HG03521 (cell line): ENCODE measurements around the gene SSR3.

Experiments used
- ATAC-seq: cut with Tn5 transposase; IDR thresholded peaks from one replicate; pipeline ENCODE4 v1.9.1; 2021; ENCODE audit warnings: mild to moderate bottlenecking, moderate library complexity; ENCODE audit not compliant: unreplicated experiment

The SSR3 gene

GRCh38 chr3:156539051-156539450 is 15.9 kb downstream of the SSR3 start:
- ATAC-seq = no peak

- no peak for ATAC-seq
These were observed 18.2 kb downstream of the SSR3 start for GRCh38 chr3:156536524-156537316.

DNA sequence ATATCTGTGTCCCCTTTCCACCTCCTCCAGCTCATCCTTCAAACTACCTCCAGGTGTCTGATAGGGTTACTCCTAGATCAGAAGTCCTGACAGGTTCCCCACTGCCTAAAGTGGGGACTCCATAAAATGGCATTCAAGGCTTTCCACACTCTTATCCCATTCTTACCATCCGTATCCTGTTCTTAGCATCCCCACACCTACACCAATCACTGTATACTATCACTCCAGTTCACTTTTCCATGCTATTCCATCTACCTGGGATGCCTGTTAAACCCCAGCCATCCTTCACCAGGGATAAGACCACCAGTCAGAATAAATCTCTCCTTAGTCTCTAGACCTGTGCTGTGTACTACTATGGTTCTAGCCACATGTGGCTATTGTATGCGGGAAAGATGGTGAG is 19.1 kb downstream of the SSR3 start:
- ATAC-seq = no peak

DNA sequence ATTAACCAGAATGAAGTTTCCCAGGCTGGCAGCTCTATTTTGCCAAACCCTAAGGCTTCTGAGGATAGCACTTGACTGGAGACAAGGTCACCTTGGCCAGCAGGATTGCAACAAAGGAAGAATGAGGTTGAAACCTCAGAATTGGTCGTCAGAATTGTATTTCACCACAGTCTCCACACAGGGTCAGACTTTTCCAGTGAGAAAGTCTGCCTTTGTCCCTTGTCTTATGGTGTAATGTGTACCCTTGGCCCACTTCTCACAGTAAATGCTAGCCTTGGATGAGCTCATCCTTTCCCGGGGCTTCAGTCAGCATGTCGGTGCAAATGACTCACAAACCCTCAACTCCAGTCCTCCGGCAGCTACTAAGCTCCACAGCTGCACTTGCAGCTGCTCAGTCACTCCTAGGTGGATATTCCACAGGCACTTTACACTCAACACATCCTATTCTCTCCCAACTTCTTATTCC is 19.7 kb downstream of the SSR3 start:
- ATAC-seq = no peak

GRCh38 chr3:156533205-156533604 is 21.7 kb downstream of the SSR3 start:
- no peak for ATAC-seq

GRCh38 chr3:156532730-156533129 is 22.2 kb downstream of the SSR3 start:
- no peak for ATAC-seq

- no peak for ATAC-seq
These were observed 23.9 kb downstream of the SSR3 start for GRCh38 chr3:156530980-156531379.

DNA sequence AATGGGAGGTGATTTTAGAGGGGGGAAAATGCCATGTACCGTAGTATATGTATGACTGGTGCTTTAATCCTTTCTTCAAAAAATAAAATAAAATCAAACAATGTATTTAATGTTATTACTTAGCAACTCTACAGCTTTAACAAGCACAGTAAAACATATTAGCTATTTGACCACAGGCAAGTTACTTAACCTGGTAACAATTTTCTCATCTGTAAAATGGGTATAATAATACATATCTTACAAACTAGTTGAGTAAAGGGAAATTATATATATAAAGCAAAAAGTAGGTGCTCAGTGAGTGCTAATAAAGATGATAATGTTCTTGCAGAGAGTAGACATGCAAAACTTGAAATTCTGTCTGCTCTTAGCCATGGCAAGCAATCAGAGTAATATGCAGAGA is 27.9 kb downstream of the SSR3 start:
- ATAC-seq = no peak

DNA sequence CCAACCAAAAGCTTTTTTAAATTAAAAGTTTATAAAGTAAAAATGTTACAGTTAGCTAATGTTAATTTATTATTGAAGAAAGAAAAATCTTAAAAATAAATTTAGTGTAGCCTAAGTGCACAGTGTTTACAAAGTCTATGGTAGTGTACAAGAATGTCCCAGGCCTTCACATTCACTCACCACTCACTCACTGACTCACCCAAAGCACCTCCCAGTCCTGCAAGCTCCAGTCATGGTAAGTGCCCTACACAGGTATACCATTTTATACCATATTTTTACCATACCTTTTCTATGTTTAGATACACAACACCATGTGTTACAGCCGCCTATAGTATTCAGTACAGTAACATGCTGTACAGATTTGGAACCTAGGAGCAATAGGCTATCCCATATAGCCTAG is 29.1 kb downstream of the SSR3 start:
- no peak for ATAC-seq

DNA sequence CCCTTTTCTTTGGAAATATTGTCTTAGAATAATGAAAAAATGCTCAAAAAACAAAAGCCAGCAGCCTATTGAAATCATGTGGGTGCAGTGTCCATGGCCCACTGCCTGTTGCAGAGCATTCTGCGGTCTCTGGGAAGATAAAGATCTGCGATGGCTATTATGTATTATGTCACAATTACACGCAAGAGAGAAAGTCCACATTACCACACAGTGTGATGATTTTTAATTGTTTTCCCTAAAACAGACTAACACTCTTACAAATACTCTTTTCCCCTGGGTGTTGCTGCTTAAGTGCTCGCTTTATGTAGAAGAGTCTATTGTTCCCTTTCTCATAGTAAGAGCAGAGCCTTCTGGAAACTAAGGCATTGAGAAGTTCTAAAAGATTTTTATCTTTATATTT is 32.2 kb downstream of the SSR3 start:
- ATAC-seq = no peak

DNA sequence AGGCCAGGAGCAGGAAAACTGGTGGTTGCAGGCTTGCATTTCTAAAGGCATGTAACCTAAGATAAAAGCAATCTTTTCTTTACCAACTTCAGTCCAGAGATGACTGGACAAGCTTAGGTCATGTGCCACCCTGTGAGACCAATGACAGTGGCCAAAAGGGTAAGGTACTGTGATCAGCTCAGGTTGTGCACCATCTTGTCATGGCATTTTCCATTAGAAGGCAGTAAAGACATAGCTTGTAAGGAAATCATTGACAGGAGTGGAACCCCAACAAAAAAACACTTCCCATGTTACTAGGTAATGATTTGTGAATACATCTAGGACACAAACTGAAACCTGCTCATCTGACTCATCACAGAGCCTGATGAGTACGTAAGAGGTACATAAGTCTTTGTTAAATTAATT is 35.2 kb downstream of the SSR3 start:
- ATAC-seq = peak; percentile 74

GRCh38 chr3:156518726-156519125 is 36.2 kb downstream of the SSR3 start:
- ATAC-seq = no peak

DNA sequence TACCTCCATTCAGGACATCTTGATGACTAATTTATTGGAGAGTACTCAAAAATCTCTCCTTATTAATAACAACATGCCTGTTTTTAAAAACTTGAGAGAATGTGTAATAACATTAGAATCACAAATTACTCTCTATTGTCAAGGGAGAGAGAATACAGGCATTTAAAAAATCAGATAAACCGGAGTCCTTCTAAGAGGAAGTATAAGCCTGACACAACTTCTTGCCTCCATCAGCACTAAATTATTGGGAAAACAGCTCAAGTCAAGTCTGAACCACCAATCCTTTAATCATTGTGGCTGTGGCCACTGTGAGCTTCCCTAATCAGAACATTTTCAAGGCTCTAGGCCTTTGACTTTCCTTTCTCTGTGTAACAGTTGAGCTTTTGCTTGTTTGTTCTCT is 38.0 kb downstream of the SSR3 start:
- ATAC-seq = no peak

DNA sequence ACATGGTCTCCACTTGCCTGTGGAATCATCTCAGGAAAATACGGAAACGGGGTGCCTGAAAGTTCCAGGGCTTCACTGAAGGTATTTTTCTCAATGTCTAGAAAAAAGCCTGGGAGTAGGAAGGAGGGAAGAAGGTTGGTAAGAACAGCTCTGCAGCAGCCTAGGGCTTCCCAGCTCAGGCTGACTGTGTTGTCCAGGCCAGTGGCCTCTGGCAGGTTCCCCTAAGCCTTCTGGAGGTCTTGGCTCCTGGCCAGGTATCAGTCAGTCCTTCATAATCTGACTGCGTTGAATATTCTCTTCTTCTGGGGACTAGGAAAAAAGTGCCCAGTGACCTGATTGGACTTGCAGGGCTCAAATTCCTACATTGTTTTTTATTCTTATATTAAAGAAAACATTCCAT is 38.6 kb downstream of the SSR3 start:
- ATAC-seq = no peak

DNA sequence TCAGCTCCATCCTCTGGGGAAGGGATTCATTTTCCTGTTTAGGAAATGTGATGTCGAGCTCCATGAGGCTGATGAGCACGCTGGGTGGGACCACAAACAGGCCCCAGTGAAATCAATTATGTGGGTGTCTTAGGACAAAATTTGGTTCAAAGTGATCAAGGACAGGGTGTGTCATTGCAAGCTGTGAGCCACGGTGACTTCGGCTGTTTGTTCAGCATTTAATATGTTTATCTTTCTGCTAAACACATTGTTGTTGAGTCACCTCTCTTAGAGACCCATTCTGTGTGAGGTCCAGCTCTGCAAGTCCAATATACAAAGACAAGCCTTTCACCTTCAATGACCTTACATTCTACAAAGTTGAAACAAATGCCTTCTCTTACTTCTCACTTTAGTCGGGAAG is 41.3 kb downstream of the SSR3 start:
- ATAC-seq = no peak

GRCh38 chr3:156511987-156512677 is 42.8 kb downstream of the SSR3 start:
- no peak for ATAC-seq

GRCh38 chr3:156509189-156510174 is 45.4 kb downstream of the SSR3 start:
- ATAC-seq = no peak

DNA sequence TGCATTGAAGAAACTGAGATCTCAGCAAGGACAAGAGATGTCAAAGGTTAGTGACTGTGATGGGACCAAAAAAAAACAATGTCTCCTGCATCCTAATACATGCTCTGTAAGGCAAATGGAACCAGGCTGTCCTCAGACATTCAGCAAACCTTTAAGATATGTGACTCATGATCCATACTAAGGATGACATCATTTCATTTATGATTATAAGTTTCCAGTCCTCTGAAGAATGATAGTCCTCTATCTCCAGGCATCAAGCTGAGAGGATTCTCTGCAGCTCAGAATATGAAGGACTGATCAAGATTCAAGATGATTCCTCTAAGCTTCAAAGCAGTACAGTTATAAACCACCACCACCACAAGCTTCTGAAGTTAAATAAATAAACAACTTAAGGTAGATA is 47.6 kb downstream of the SSR3 start:
- no peak for ATAC-seq

- no peak for ATAC-seq
These were observed 56.6 kb downstream of the SSR3 start for GRCh38 chr3:156498307-156498706.

DNA sequence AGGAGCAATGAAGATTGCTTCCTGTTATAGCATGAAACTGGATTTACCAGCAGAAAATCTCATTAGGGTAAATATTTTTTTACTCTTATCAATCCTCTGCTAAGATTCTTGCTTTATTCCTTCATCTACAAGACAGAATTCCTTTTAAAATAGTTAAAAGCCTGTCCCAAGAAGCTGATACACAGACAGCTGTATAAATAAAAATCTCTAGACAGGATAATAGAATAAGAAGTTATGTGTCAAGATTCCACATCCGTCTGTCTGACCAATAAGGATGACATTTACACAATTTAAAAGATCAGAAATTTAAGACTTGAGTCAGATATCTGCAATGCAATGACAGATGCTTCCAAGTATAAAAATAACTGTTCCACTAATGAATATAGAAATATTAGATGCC is 57.6 kb downstream of the SSR3 start:
- no peak for ATAC-seq

DNA sequence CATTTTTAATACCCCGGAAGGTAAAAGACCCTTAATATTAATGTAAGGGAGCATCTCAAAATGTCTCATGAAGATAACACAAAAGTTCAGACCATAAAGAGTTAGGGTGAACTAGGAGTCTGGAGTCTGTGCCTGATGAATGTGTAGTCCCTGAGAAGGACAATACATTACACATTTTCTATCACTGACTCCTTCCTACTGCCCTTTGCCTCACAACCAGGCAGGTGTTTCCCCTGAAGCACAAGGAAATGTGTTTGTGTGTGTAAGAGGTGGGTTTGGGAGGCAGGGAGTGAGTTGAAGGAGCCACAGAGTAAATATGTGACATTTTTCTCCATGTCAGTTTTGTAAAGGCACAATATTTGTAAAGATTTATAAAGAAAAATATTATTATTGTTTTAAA is 59.1 kb downstream of the SSR3 start:
- ATAC-seq = no peak
